GM12865 (cell line): ENCODE results near the gene ADAMTS18.
"Not testable (repeated sequence)": the region's sequence is repeated elsewhere in the genome, so short reads cannot be mapped to it uniquely, and the experiment has no call there.

Experiments
- DNase-seq: peaks from one replicate; pipeline ENCODE4 v3.0.0; 2010; ENCODE audit warnings: low read depth
- H3K4me3 ChIP-seq: 2 replicates; pipeline ENCODE4 v1.5.1; 2011; ENCODE audit warnings: mild to moderate bottlenecking, low read depth, low read length, control low read depth
- TF ChIP-seq, protein P1 (sequence below): IDR thresholded peaks from 2 replicates; pipeline ENCODE4 v1.5.1; 2011; ENCODE audit warnings: low read length, control low read depth, low read depth, inconsistent platforms; ENCODE audit not compliant: insufficient read depth; ENCODE audit errors: missing control alignments

ADAMTS18 gene

DNA sequence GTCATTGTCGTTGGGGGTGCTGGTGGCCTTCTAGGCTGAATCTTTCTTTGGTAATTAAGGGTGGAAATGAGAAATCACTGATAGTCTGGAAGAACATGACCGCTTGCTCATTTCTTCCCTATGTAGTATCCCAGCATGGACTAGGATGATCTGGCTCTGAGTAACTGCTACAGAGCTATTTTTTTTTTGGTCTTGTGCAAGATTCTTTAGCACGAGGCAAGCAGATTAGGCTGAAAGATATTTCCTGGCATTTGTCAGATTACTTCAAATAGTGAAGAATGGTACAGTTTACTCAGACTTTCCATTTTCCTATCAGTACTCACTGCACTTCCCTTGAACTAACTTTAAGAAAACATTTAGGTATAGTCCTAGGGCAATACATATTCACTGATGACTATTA, 146.6 kb downstream of the ADAMTS18 start:
- H3K4me3 ChIP-seq = no peak overlapping the region
- TF ChIP-seq, protein P1, sequence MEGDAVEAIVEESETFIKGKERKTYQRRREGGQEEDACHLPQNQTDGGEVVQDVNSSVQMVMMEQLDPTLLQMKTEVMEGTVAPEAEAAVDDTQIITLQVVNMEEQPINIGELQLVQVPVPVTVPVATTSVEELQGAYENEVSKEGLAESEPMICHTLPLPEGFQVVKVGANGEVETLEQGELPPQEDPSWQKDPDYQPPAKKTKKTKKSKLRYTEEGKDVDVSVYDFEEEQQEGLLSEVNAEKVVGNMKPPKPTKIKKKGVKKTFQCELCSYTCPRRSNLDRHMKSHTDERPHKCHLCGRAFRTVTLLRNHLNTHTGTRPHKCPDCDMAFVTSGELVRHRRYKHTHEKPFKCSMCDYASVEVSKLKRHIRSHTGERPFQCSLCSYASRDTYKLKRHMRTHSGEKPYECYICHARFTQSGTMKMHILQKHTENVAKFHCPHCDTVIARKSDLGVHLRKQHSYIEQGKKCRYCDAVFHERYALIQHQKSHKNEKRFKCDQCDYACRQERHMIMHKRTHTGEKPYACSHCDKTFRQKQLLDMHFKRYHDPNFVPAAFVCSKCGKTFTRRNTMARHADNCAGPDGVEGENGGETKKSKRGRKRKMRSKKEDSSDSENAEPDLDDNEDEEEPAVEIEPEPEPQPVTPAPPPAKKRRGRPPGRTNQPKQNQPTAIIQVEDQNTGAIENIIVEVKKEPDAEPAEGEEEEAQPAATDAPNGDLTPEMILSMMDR = no peak
- no peak for DNase-seq

DNA sequence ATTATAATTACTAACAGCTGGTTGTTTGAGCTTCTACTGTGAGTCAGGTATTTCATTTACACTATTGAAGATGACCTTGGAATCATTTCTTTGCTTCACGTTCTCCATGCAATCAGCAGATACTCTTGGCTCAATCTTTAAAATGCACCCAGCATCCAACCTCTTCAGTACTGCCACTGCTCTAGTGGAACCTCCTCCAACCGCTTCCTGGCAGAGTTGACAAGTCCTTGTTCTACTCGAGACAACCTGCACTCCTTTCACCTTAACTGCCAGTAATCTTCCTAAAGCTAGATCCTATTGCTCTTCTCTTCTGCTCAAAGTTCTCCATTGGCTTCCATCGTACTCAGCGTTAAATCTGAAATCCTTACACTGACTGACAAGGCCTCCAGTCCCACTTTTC, 149.2 kb downstream of the ADAMTS18 start:
- no peak for DNase-seq
- TF ChIP-seq, protein P1 = no peak
- H3K4me3 ChIP-seq = no peak overlapping the region

DNA sequence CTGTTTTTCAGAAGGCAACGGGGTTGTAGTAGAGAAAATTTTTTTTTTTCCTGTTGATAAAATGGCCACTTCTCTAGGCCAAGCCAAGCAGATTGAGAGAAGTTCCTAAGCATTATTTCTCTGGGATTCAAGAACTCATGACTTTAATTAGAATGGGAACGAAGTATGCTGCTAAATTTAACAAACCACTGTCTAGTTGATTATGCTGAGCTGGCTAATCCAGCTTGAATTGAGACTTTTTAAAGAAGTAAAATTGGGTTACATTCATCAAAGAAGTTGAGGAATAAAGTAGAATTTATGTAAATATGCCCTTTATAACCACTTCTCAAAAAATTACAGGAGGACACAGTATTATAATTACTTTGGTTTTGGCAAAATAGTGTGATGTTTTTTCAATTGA, 152.5 kb downstream of the ADAMTS18 start:
- TF ChIP-seq, protein P1 = no peak
- no peak overlapping the region for H3K4me3 ChIP-seq
- no peak for DNase-seq

DNA sequence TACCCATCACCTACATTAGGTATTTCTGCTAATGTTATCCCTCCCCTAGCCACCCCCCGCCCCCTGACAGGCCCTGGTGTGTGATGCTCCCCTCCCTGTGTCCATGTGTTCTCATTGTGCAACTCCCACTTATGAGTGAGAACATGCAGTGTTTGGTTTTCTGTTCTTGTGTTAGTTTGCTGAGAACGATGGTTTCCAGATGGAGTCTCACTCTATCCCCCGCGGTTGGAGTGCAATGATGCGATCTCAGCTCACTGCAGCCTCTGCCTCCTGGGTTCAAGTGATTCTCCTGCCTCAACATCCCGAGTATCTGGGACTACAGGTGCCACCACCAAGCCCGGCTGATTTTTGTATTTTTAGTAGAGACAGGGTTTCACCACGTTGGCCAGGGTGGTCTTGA, 155.5 kb downstream of the ADAMTS18 start:
- not testable (repeated sequence) for DNase-seq, H3K4me3 ChIP-seq

DNA sequence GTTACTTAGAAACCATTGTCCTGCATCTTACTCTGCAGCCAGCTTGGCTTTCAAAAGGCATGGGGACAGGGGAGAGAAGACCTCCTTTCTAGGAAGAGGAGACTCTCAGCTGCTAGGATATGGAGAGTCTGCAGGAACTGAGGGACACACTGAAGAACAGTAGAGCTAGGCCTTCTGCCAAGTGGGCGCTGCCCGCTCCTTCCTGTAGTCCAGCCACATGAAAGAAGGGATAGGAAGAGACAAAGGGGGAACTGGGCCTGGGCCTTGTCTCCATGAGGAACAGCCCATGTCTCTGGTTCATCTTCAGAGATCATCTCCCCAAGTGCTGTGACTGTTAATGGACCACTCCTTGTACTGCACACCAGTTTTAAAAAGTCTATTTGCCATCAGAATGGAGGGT, 157.3 kb downstream of the ADAMTS18 start:
- DNase-seq = no peak
- TF ChIP-seq, protein P1 = no peak
- H3K4me3 ChIP-seq = no peak overlapping the region

DNA sequence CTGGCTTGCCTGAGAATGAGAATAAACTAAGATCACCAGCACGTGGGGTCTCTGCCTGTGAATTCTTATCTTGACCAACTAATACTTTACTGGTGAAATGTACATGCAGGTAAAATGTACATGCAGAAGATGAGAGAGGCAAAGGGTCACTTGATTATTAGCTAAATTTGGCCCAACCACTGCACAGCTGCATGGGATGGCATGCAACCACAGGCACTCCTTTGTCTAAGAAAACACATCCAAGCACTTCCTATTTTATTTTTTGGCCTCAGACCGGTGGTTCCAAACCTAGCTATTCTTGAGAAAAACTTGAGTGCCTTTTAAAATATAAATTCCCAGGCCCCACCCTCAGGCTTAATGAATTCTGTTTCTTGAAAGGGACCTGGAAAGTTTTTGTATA, 157.7 kb downstream of the ADAMTS18 start:
- no peak for DNase-seq

DNA sequence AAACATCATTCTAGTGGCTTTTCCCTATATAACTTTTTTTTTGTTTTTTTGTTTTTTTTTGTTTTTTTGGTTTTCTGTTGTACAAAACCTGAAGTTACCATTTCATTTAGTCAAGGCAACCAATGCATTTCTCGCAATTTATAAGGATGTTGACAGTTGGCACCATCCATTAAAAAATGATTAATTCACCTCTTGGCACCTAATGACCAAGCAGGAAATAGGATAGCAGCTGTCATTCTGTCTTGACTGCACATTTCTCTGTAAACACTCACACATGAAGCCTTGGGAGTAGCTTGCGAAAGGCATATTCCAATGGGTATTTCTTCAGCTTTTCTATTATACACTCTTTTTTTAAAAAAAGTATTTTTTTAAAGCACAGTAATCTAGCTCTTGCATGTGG, 158.2 kb downstream of the ADAMTS18 start:
- H3K4me3 ChIP-seq = no peak overlapping the region
- DNase-seq = no peak
- TF ChIP-seq, protein P1 = no peak

More for the DNA sequence above, 157.7 kb downstream of the ADAMTS18 start:
- TF ChIP-seq, protein P1 = no peak
- H3K4me3 ChIP-seq = no peak overlapping the region

DNA sequence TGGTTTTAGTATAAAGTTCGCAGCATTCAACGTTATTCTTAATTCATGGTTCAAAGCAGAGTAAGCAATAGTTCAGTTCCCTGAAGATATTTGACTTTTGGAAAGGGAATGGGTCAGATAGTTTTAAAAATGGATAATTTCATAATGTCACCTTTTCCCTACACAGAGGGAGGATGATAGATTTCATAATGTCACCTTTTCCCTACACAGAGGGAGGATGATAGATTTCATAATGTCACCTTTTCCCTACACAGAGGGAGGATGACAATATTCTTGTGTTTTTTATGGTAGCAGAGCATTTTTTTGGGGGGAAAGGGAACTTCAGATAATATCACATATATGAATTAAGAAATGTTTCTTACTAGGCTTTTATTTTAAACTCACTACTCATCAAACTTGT, 159.5 kb downstream of the ADAMTS18 start:
- not testable (repeated sequence) for H3K4me3 ChIP-seq, DNase-seq
